GM21360 (cell line): ENCODE results near the gene DOP1A.
"Not testable (repeated sequence)": the region's sequence is repeated elsewhere in the genome, so short reads cannot be mapped to it uniquely, and the experiment has no call there.

ENCODE experiments used
- ATAC-seq: cut with Tn5 transposase; IDR thresholded peaks from one replicate; pipeline ENCODE4 v1.9.1; 2021; ENCODE audit warnings: mild to moderate bottlenecking, moderate library complexity; ENCODE audit not compliant: unreplicated experiment

DOP1A gene

DNA sequence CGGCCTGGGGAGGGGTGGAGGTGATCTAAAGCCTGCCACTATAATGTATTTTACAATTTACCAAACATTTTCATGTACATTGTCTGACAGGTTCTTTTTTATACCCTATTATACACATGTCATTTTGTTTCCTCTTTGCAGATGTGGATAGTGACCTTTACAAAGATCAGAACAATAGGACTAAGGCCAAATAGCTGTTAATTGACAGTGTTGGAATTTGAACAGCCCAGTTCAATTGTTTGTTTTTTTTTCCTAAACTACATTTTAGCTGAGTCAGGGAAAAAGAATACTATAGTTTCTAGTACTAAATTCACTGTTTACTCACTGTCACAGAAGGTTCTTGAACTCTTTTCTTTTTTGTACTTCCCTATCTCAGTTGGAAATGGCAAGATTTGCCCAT, 85.4 kb downstream of the DOP1A start:
- no peak for ATAC-seq

DNA sequence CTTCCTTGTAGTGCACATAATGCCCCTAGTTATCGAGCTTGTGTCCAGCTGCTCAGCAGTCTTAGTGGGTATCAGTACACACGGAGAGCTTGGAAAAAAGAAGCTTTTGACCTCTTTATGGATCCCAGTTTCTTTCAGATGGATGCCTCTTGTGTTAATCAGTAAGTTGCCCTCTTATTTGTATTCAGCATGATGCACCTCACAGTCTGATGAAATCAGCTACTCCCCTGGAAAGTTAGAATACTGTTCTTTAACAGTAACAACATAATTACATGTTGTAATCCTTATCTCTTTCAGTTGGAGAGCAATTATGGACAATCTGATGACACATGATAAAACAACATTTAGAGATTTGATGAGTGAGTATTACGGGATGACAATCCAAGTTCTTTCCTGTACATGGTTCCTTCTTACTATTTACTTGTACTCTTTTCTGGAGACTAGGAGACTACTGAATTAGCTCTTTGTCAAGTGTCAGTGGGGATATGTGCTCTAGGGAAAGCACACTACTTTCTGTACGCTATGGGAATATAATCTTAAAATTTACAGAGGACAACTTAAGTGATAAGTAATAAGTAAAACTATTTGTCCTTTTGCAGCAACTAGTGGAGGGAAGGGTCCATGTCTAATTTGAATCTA, 86.5 kb downstream of the DOP1A start:
- ATAC-seq, result no peak

DNA sequence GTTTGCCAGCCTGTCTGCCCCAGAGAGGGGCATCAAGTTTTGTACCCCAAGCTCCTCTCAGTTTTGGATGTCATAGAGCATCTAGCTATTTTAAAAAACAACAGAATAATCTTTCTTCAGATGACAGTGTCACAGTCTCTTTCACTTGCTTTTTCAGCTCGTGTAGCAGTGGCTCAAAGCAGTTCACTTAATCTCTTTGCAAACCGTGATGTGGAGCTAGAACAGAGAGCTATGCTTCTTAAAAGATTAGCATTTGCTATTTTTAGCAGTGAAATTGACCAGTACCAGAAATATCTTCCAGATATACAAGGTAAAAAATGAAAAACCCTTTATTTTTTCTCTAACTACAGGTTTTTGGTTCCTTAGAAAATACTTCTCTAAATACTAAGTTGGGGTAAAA, 88.3 kb downstream of the DOP1A start:
- no peak for ATAC-seq

DNA sequence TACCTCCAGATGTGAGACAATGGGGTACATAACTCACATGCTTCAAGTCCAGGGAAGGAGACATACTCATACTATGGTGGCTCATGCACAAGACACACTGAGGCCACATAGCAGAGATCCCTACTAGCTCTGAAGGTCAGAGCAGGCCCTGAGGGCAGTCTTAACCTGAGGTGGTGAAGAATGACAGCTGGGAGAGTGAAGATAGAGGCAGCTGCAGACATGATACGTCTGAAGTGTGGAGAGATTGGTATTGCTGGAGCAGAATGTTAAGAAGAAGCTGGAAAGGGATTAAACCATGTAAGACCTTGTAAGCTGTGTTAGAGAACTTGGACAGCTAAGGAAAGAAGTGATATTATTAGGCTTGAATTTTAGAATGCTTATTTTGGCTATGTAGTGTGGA, 92.7 kb downstream of the DOP1A start:
- no peak for ATAC-seq

DNA sequence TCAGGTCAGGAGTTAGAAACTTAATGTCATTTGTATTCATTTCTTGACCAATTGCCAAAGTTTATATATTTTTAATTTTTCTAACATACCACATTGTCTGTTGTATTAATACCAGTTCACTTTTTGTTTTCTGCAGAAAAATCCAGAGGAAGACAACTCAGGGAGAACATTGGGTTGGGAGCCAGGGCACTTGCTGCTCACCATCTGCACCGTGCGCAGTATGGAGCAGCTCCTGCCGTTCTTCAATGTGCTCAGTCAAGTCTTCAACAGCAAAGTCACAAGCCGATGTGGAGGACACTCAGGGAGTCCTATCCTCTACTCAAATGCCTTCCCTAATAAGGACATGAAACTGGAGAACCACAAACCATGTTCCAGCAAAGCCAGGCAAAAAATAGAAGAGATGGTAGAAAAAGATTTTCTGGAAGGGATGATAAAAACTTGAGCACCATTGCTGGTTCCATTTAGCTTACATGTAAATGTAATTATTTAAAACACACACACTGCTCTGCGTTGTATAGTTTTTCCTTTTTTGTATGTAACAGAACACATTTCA, 100.3 kb downstream of the DOP1A start:
- ATAC-seq, result no peak

DNA sequence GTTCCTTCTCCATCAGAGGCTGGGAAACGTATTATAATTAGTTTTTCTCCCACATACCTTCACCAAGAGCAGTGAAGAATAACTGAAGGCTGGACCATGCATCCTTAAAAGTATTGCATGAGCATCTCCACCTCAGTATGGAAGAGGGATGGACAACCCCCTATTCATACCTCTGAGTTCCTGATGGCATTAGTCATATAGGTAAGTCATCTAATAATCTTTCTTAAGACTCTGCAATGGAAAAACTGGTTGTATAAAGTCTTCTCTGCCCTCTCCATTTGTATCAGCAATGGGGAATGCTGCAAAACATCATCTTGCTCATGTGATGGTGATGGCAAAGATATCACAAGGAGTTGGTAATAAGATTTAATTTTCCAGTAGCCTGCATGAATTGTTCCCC, 101.1 kb downstream of the DOP1A start:
- no peak for ATAC-seq

DNA sequence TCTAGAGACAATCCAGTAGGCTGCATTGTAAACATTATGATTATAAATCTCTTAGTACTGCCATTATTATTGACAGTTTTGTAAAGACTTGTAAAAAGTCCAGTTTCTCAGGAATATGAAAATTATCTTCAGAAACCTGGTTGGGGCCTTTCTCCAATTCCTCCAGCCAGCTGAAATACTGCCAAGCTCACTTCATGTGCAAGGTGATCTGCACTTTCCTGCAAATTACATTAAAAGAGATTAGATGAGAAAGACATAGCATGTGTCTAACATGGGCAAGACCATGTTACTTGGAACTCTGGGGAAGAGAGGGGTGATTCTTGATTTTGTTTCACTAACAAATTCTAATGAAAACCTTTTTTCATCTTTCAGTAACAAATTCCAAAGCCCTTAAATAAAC, 101.6 kb downstream of the DOP1A start:
- ATAC-seq, result no peak

DNA sequence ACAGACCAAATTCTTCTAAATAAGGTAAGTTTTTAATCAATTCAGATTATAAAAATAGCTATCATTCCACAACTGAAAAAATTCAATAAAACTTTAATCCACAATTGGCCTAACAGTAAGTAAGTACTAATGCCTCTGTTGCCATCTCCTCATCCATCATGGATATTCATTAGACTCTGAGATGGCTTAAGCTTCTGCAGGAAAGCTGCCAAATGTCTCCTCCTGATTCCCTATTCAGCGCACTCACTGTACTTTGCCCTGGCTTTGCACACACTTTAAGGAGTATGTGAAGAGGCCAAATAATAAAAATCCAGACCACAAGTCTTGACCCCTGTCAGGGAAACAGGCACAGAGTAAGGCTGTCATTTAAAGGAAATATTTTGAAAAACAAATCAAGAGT, 102.0 kb downstream of the DOP1A start:
- ATAC-seq, result no peak

DNA sequence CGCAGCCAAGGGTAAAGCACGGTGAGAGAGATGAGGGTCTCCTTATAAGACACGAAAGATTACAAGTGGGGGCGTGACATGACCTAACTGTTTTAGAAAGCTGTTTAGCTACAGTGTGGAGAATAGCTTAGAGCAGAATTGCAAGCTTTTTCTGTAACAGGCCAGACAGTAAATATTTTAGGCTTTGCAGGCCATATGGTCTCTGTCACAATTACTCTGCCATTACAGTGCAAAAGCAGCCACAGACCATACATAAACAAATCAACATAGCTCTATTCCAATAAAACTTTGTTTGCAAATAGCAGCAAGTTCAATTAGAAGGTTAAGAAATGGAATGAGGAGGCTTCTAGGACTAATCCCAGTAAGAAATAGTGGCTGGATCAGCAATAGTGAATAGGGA, 108.8 kb downstream of the DOP1A start:
- ATAC-seq, result no peak

DNA sequence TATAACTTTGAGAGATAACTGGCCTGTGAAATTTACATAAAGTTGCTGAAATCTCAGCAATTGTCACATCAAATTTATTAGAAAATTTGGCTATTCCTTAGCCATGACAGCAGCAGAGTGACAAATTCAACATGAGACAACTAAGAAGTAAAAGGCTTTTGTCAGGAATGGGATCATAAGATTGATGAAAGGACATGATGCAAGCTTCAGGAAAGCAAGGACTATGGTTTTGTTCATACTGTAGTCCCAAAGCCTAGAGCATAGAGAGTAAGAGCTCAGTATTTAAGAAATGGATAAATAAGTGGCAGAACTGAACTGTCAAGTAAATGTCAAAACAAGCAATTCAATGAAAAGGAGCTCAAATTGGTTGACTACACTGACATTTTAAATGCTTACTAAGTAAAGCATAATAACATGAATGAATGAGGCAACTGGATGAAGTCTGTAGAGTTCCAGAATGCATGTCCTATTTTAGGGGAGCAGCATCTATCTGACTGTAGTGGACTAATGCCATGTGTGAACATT, 113.0 kb downstream of the DOP1A start:
- no peak for ATAC-seq

DNA sequence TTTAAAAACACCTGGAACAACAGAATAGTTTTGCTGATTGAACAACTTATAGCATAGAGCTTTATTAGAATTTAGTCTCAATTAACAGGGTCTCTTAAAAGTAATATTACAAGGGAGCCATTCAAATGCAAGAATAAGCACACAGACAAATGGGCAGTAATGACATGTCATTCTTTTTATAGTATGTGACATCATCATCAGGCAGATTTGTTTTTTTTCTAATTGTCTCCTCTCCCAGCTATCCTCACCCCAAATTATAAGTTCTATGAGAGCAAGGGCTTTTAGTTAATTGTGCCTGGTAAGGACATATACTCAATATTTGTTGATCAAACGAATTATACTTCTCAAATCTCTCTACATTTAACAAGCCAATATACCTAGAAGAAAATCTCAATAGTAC, 114.6 kb downstream of the DOP1A start:
- ATAC-seq, result no peak

DNA sequence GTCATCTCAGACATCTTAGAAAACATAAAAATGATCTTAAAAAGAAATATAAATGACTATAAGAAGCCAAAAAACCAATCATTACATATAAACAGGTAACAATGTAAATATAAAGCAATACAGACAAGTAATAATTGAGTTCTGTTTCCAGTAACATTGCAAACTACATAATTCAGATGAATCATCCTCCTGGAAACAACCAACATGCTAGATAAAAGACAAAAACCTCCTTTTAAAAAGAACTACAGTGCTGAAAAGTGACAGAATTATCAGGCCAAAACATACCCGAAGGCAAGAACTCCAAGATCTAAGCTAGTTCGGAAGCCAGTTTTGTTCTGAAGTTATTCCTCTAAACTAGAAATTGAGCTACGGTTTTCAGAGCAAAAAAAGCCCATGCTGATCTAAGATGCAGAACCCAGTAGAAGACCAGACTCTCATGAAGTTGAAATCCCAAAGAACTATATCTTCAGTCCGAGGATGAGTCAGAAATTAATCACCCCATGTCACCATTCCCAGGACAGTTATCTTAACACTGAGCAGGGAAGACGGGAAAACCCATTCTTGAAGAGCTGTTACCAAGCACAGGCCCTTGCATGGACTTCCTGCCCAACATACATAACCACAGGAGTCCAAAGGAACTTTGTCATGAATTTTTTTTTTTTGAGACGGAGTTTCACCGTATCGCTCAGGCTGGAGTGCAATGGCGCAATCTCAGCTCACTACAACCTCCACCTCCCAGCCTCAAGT, 115.8 kb downstream of the DOP1A start:
- no peak for ATAC-seq

DNA sequence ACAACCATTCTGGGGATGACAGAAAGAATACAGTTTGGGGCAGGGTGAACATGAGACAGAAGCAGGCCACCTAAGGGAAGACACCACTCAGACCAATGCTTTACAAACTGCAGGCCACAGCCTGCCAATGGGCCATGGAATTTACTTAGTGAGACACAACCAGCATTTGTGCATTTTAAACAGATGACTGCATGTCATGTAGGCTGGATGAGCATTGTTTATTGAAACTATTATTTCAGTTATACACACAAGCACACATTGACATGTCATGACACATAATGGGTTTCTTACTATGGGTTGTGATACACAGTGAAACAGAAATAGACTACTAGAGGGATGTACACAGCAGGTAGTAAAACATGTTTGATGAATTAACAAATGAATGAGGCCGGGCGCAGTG, 117.6 kb downstream of the DOP1A start:
- ATAC-seq, result no peak

DNA sequence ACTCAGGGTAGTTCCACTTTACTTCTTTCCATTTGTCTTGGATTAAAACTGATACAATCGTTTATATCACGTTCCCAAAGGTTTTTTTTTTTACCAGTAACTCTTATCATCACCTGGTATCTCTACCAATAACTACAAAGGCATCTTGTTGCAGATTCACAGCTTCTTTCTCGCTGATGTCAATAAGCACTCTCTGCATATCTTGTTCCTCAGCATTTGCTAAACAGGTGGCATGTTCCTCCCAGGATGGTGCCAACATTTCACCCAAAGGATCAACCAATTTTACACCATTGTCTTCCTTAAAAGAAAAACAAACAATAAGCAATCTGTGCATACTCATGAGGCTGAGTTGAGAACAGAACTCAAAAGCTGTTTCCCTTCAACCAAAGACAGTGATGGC, 121.0 kb downstream of the DOP1A start:
- no peak for ATAC-seq

DNA sequence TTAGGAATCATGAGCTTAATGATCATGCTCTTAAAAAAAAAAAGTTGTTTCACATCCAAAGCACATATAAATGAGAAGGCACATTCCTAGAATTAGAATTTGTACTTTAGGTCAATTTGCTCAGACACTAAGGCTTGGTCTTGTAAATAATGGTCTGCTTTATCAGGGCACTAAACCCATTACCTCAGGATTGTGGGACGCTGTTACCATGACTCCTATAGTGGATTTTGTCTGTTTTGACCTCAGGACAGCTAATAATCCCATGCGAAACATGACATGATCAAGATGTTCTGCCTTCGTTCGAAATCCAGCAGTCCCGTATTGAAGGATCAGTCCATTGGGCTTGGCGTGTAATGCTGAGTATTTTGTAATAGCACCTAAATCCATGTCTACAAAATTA, 123.2 kb downstream of the DOP1A start:
- no peak for ATAC-seq

DNA sequence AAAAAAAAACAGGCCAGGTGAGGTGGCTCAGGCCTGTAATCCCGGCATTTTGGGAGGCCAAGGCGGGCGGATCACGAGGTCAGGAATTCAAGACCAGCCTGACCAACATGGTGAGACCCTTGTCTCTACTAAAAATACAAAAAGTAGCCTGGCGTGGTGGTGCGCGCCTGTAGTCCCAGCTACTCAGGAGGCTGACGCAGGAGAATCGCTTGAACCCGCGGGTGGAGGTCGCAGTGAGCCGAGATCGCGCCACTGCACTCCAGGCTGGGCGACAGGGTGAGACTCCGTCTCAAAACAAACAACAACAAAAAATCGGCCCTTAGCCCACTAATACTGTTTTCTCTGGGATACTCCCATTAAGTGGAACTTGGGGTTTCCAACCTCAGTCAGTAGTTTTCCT, 124.5 kb downstream of the DOP1A start:
- not testable (repeated sequence) for ATAC-seq

DNA sequence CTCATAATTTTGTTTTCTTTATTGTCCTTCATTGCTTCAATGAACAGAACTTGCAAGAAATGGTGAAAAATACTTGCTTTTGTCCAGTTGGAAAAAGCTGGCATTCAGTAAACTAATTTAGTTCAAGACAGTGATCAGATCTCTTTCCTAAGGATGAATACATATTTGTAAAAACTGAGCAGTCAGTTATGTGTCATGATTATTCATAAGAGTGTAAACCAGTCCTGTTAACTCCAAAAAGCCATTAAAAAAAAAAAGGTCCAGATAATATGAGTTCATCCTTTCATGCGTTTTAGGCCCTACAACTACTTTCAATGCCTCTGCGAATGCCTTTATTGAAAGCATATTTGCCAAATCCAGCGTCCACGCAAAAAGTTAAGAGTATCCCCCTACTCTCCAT, 125.0 kb downstream of the DOP1A start:
- ATAC-seq, result no peak

DNA sequence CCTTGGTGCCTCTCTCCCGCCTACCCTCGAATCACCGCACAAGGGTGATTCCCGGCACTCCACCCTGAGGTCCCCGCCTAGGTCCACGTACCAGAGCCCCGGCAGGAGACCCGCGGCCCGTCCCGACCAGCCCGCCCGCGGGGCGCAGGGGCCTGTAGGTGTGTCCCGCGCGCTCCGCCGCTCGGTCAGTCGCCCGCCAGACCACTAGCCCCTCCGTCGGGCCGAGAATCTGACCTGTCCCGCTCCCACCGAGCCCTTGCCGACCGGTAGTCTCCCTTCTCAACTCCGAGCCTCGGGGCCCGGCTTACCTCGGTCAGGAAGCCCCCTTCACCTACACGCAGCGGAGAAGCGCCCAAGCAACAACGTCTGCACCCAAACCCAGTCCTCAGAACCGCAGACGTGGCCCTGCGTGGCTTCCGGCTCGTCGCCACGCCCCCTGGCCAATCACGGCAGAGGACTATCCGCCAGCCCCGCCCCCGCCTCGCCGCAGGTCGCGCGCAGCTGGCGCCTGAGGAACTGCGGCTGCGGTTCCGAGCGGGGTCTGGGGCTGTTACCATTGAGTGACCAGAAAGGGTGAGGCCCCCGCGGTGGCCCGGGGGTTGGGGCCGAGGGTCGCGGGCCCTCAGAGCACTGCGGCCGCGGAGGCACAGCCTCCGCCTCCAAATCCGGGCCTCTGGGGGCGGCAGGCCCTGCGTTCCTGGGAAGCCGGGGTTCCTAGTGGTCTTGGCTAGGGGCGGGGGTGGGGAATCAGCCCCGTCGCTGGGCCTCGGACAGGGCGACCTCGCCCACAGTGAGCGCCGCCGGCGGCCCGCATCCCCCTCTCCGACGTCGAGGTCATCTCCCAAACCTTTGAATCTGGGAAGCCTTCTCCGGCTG, 125.6 kb downstream of the DOP1A start, which contains the start of the genes PGM3 and RWDD2A:
PGM3 (minus strand) TSS at position 395 of the 876 bp plus-strand sequence. CDS start 2,253 bp downstream, outside the sequence.
RWDD2A (plus strand) TSS at position 487 of the 876 bp plus-strand sequence. CDS start 1,095 bp downstream, outside the sequence.
- peak; percentile 99 for ATAC-seq

DNA sequence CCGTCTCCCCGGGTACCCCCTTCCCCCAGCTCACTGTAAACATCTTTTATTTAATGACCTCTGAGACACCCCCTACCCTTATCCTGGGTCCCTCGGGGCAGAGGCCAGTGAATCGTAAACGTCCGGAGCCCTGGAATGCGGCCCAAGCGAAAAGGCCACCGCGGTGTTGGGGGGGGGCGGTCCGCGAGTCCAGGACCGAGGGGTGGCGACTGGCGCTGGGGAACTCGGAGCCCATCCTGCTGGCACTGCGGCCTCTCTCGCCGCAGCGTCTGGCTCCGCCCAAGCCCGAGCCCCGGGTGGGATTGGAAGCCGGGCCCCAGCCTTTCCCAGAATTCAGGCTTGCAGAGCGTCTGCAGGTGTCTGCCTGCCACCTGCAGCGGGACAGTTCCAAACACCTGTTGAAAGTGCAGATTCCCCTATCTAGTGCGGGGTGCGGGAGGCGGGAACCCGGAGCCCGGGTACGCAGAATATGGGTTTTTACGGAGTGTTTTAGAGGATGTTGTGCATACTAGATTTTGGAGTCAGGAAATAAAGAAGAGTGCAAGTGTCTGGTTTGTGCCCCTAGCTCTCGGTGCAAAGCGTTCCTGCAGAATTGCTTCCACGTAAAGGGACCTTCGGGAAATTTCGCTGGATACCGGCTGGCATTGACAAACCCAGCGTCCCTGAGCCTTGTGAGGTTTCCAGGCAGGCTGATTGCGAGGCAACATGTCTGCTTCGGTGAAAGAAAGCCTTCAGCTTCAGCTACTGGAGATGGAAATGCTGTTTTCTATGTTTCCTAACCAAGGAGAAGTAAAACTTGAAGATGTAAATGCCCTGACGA, 126.5 kb downstream of the DOP1A start:
- peak; percentile 13 for ATAC-seq
